Measurements from ENCODE around the gene TRIM15. TPM values are rescaled to one million over a fixed set of nuclear protein-coding genes. Genes with fewer than 3 reads are reported as not detected.

Gene TRIM15
- total and polyA plus RNA-seq, 10 of the 15 experiments (the other 5 are each of a cell fraction or from before 2014, with no cell fraction given) = 0.29 TPM; not detected in 9

DNA sequence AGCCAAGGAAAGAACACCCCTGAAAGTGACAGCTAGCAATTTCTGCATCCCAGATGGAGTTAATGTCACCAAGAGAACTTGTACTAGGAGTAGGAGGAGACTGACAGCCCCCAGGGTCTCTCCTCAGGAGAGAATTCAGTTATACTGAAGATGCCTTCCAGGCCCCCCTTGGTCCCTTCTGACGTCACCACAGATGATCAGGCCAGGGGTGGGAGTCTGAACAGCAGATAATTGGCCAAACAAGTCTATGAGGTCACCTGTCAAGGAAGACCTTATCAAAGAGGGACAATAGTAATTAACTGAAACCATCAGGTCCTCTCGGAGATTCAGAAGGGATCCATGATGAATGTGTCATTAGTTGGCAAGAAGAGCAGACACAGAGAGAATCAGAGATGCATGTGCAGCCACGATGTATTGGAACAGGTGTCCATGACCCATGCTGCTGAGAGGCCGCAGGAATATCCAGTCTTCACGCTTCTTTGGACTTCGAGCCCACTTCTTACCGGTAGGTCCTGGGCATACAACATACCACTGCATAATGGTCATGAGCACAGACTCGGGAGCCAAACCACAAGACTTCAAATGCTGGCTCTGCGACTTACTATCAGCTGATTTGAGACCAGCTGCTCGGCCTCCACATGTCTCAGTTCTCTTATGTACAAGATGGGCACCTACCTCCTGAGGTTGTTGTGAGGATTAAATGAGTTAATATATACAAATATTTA is 12.5 kb upstream of the TRIM15 start (continued):
- TF ChIP-seq, protein P1, sequence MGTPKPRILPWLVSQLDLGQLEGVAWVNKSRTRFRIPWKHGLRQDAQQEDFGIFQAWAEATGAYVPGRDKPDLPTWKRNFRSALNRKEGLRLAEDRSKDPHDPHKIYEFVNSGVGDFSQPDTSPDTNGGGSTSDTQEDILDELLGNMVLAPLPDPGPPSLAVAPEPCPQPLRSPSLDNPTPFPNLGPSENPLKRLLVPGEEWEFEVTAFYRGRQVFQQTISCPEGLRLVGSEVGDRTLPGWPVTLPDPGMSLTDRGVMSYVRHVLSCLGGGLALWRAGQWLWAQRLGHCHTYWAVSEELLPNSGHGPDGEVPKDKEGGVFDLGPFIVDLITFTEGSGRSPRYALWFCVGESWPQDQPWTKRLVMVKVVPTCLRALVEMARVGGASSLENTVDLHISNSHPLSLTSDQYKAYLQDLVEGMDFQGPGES (IDR thresholded peaks at IDR 0.05) = no peak
- TF ChIP-seq EGR1 (IDR thresholded peaks at IDR 0.05; ENCODE audit: borderline replicate concordance in 1 of 2, low read depth in 2 of 2, low read length in 2 of 2) = no peak

DNA sequence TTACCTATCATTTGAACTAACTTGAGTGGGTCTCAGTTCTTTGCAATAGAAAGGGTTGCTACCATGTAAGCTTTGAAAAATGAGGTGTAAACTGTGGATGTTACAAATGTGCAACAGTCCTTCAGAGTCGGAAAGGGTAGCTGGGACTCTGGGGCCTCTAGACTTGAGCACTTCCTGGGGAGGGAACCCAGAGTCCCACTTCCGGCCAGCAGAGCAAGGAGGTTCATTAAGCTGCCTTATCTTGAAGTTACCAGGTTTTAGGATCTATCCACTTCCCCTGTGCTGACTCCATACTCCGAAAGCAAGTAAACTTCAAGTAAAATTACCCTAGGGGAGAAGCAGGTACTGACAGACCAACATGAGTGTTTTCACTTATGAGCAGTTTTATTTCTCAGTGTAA is 11.8 kb upstream of the TRIM15 start:
- Histone ChIP-seq H3K79me2 (ENCODE audit: control insufficient read depth, insufficient read depth, low read length) (no peaks in the 10 kb centered on the region), H3K27me3 (replicated peaks in 1 of 2; ENCODE audit: control insufficient read depth in 2 of 2, insufficient read depth in 2 of 2, low read length in 1 of 2) (peaks cover 1 to 2% of the 10 kb centered on the region in 2 experiments; a peak in 3 of 4 replicates), H4K20me1 (ENCODE audit: control insufficient read depth, insufficient read depth) (no peaks in the 10 kb centered on the region), H3K9ac (ENCODE audit: control insufficient read depth, insufficient read depth, low read length) (no peak overlapping the region), H3K36me3 (ENCODE audit: control insufficient read depth in 2 of 2, insufficient read depth in 2 of 2, low read length in 1 of 2) (no peaks in the 10 kb centered on the region), H2AFZ (ENCODE audit: control insufficient read depth, low read depth, low read length) (peak overlapping the region; percentile 22; the same call in 1 of the 2 replicates), H3K9me3 (replicated peaks; ENCODE audit: control insufficient read depth, insufficient read depth, low read length) (no peaks in the 10 kb centered on the region), H3K4me1 (ENCODE audit: control insufficient read depth, insufficient read depth, low read length) (no peaks in the 10 kb centered on the region; the same call in 1 of the 2 replicates), H3K4me3 (no peak overlapping the region), H3K27ac (ENCODE audit: control insufficient read depth, insufficient read depth) (no peak overlapping the region), H3K4me2 (ENCODE audit: control insufficient read depth, insufficient read depth) (no peak overlapping the region)
- TF ChIP-seq GABPA (IDR thresholded peaks at IDR 0.05; ENCODE audit: low read depth) (peak; percentile 82), ZNF592 (IDR thresholded peaks at IDR 0.05) (no peak)
- in situ Hi-C loops (cut with MboI) (no loop called here), intact Hi-C loops (cut with micrococcal nuclease; ENCODE audit: unreplicated experiment) (no loop called here)
- ATAC-seq (no peak), DNase-seq (ENCODE audit: low read depth, low spot score) (no peak), FAIRE-seq (no peak)
- RAD21 ChIA-PET (ENCODE audit: unreplicated experiment) = no interaction called here
- CTCF ChIA-PET = interaction anchor here (1.1 to 3.1 kb wide), 4 partner anchors 14 to 48 kb away, joined by 4 to 16 read pairs (median 4); no protein-coding TSS in a partner anchor
- SMC1A ChIA-PET (ENCODE audit: uncharacterized antibody, unreplicated experiment) = interaction anchor here (0.9 to 1.3 kb wide), 2 partner anchors 9 to 83 kb away, joined by 3 read pairs; no protein-coding TSS in a partner anchor
- POLR2A ChIA-PET = no interaction called here
- WGBS (ENCODE audit: insufficient coverage, insufficient replicate concordance, low lambda C conversion rate, missing lambda C conversion rate) = 45% methylated on average over 3 of the region's 3 CpGs
- BruUV-seq (replicated peaks) = no TSS peak

All from GM12878 (cell line).